OCI-LY1 (cell line): ENCODE measurements around the gene CDH26.

Source experiments
- EZH2 ChIP-seq: fragments of 200-600 bp; sonication (generic), shearing (Covaris generic); IDR thresholded peaks from 2 replicates; pipeline ENCODE4 v1.8.0; 2017; ENCODE audit warnings: borderline replicate concordance, mixed run types, mild to moderate bottlenecking, antibody characterized with exemption, low read length, moderate library complexity, mixed read lengths
- TF ChIP-seq, protein P1 (sequence below): fragments of 200-600 bp; sonication (generic), shearing (Covaris generic); IDR thresholded peaks from 2 replicates; pipeline ENCODE4 v1.5.1; 2017; ENCODE audit warnings: mild to moderate bottlenecking, antibody characterized with exemption, low read length, moderate library complexity, mixed read lengths

DNA sequence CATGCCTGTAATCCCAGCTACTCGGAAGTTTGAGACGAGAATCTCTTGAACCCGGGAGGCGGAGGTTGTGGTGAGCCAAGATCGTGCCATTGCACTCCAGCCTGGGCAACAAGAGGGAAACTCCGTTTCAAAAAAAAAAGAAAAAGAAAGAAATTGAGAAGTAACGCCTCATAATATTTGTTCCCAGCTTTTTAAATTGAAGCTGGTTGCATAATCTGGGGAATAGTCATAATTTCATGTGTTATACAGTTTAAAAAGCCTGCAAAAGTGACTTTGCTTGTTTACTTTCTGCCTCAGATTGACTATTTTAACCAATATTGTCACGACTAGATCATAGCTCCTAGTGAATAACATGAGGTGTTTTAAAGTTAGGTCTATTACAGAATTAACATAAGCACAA lies 10.8 kb upstream of the CDH26 start:
- TF ChIP-seq, protein P1, sequence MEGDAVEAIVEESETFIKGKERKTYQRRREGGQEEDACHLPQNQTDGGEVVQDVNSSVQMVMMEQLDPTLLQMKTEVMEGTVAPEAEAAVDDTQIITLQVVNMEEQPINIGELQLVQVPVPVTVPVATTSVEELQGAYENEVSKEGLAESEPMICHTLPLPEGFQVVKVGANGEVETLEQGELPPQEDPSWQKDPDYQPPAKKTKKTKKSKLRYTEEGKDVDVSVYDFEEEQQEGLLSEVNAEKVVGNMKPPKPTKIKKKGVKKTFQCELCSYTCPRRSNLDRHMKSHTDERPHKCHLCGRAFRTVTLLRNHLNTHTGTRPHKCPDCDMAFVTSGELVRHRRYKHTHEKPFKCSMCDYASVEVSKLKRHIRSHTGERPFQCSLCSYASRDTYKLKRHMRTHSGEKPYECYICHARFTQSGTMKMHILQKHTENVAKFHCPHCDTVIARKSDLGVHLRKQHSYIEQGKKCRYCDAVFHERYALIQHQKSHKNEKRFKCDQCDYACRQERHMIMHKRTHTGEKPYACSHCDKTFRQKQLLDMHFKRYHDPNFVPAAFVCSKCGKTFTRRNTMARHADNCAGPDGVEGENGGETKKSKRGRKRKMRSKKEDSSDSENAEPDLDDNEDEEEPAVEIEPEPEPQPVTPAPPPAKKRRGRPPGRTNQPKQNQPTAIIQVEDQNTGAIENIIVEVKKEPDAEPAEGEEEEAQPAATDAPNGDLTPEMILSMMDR, result no peak
- no peak for TF ChIP-seq EZH2
